Ascending aorta (tissue), 2 donors: Measurements from ENCODE around the gene FARS2. TPM values are rescaled to one million over a fixed set of nuclear protein-coding genes. Genes with fewer than 3 reads are reported as not detected.

ENCODE experiments used
- DNase-seq, 2 donors: peaks; one replicate each; pipeline ENCODE4 v3.0.0-alpha.2; 2019; ENCODE audit warnings: low spot score in 2 of 2
- H3K27ac ChIP-seq, 2 donors: fragments of 200-600 bp; sonication (generic); one replicate each; pipeline ENCODE4 v1.5.1; 2016 to 2017; ENCODE audit warnings: mild to moderate bottlenecking in 1 of 2
- H3K27me3 ChIP-seq: fragments of 200-600 bp; sonication (generic); one replicate; pipeline ENCODE4 v1.5.1; 2017
- H3K36me3 ChIP-seq, 2 donors: fragments of 200-600 bp; sonication (generic); one replicate each; pipeline ENCODE4 v1.5.1; 2016
- H3K4me1 ChIP-seq, 2 donors: fragments of 200-600 bp; sonication (generic); one replicate each; pipeline ENCODE4 v1.5.1; 2016 to 2017; ENCODE audit warnings: mild to moderate bottlenecking in 1 of 2
- H3K4me3 ChIP-seq, 2 donors: fragments of 200-600 bp; sonication (generic); one replicate each; pipeline ENCODE4 v1.5.1; 2016 to 2017; ENCODE audit warnings: mild to moderate bottlenecking in 1 of 2
- H3K9me3 ChIP-seq, 2 donors: fragments of 200-600 bp; sonication (generic); one replicate each; pipeline ENCODE4 v1.5.1; 2016
- intact Hi-C: fragments of 100-400 bp; cut with DNase I; formaldehyde crosslinking; loops from one replicate; pipeline ENCODE4 v1.15.1; 2023
- total RNA-seq: library from RNA; depleted of rRNA; stranded (reverse); fragments of >200 nt; gene quantifications from one replicate; pipeline ENCODE4 v1.1.0, GENCODE V29; 2016
- TF ChIP-seq, protein P1 (sequence below), 3 experiments: fragments of 200-600 bp in 2 of 3; fragments of 450-650 bp in 1 of 3; sonication (generic) in 2 of 3; IDR thresholded peaks; one replicate each; pipeline ENCODE4 v1.5.1; 2016 to 2019; ENCODE audit warnings: antibody characterized with exemption in 3 of 3, mild to moderate bottlenecking in 1 of 3, moderate library complexity in 1 of 3

FARS2 gene
- 17.6 TPM for total RNA-seq

DNA sequence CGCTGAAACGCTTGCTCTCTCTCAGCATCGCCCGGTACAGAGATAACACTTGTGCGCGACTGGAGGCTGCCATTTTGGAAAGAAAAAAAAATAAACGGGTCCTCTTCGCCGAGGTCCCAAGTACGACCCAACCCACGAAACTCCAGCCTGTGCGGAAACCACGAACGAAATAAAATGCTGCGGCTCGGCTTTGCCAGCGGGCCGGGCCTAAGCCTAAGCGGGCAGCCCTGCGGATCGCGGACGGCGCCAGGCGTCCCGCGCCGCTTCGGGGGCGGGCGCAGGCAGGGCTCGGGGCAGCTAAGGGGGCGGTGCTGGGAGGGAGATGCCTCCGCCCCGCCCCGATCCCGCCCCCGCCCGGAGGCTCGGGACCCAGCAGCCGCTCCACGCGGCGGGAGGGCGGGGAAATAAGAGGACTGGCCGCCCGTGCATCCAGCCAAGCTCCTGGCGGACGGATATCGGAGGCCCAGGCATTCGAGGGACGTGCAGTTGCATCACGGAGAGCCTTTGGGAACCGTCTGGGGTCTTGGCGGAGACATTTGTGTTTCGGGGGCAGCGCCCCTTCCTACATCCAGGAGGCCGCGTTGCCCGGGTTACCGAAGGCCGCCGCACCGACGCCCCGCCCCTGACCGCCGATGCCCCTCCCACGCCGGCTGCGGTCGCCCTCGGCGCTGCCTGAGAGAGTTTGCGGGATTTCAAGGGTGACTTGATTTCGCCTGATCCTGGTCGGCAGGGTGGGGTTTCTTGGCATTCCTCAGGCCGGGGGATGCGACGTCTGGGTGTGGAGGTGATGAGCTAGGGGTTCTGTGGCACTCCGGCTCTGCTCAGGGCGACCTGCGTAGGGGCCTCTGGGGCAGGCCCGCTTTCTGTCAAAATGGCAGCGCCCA, at the start of gene FARS2, which contains the start of gene LYRM4:
FARS2 (plus strand) TSS at position 853 of the 884 bp plus-strand sequence.
LYRM4 (minus strand) TSS at position 290 of the 884 bp plus-strand sequence; CDS start at position 73, 217 bp downstream.
- TF ChIP-seq, protein P1, sequence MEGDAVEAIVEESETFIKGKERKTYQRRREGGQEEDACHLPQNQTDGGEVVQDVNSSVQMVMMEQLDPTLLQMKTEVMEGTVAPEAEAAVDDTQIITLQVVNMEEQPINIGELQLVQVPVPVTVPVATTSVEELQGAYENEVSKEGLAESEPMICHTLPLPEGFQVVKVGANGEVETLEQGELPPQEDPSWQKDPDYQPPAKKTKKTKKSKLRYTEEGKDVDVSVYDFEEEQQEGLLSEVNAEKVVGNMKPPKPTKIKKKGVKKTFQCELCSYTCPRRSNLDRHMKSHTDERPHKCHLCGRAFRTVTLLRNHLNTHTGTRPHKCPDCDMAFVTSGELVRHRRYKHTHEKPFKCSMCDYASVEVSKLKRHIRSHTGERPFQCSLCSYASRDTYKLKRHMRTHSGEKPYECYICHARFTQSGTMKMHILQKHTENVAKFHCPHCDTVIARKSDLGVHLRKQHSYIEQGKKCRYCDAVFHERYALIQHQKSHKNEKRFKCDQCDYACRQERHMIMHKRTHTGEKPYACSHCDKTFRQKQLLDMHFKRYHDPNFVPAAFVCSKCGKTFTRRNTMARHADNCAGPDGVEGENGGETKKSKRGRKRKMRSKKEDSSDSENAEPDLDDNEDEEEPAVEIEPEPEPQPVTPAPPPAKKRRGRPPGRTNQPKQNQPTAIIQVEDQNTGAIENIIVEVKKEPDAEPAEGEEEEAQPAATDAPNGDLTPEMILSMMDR (IDR thresholded peaks at IDR 0.05): no peak
- Histone ChIP-seq H3K27ac (peak within 1 kb of the TSS; percentile 98), H3K4me3 (peak within 1 kb of the TSS; percentile 92 to 99), H3K27me3 (no peaks in the 10 kb centered on the region), H3K36me3 (no peaks in the 10 kb centered on the region), H3K4me1 (peaks cover 0 to 11% of the 10 kb centered on the region in 2 donors), H3K9me3 (no peaks in the 10 kb centered on the region)
- DNase-seq: peak; percentile 49 to 91
- intact Hi-C loops: loop anchor here (2.0 to 10.0 kb wide), 7 partner anchors 54 to 1906 kb away; partner anchors contain the start of gene PPP1R3G

DNA sequence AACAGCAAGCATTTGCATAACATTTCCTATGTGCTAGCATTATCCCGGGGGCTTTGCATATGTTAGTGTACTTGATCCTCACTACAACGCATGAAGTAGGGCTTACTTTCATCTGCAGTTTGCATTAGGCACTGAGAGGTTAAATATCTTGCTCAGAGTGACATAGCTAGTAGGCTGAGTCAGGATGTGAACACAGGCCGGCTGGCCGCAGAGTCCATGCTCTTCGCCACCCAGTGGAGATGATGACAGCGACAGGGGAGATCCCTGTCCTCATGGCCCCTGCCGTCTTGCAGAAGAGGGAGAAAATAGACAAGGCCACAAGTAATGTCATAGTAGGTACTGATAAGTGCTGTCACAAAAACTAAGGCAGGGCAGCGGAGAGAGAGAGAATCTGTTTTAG, 47.5 kb upstream of the FARS2 start:
- intact Hi-C loops: loop anchor here (2.0 to 10.0 kb wide), 3 partner anchors 71 to 209 kb away; partner anchors contain the start of gene RPP40
- H3K9me3 ChIP-seq: no peaks in the 10 kb centered on the region
- no peaks in the 10 kb centered on the region for H3K36me3 ChIP-seq
- peaks cover 9 to 15% of the 10 kb centered on the region in 2 donors for H3K4me1 ChIP-seq
- TF ChIP-seq, protein P1 (IDR thresholded peaks at IDR 0.05): peak in 2 of 3 experiments; percentile 30 to 31
- peak overlapping the region in 1 of 2 donors; percentile 36 for H3K4me3 ChIP-seq
- peak overlapping the region in 1 of 2 donors; percentile 56 for H3K27ac ChIP-seq
- DNase-seq: no peak
- H3K27me3 ChIP-seq: no peaks in the 10 kb centered on the region

DNA sequence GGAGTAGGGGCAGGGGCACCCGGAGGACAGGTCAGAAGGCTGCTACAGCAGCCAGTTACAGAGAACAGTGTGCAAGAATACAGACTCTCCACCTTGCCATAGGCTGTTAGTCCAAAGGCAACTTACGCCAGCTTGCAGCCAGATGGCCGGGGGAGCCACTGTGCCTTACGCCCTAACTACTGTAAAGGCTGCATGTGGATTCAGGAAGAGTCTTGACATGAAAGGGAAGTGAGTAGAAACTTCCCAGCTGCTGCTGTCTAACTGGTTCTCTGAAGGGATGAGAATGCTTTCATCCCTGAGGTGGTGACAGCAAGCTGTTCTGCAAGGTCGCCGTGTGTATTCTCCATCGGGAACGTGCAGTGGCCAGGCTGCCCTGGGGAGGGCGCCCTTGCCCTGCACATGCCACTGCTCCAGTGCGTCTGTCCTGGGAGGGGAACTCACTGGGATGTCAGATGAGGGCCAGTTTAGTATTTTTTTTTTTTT, 46.7 kb upstream of the FARS2 start:
- peak overlapping the region; percentile 3 to 56 for H3K27ac ChIP-seq
- H3K36me3 ChIP-seq: no peaks in the 10 kb centered on the region
- H3K4me1 ChIP-seq: peaks cover 6 to 17% of the 10 kb centered on the region in 2 donors
- H3K4me3 ChIP-seq: peak overlapping the region in 1 of 2 donors; percentile 36
- TF ChIP-seq, protein P1 (IDR thresholded peaks at IDR 0.05): peak; percentile 57 to 87 (median 71)
- intact Hi-C loops: loop anchor here (2.0 to 10.0 kb wide), 3 partner anchors 72 to 210 kb away; partner anchors contain the start of gene RPP40
- peak in 1 of 2 donors; percentile 71 for DNase-seq
- H3K27me3 ChIP-seq: no peaks in the 10 kb centered on the region
- H3K9me3 ChIP-seq: no peaks in the 10 kb centered on the region

- peaks cover 6 to 17% of the 10 kb centered on the region in 2 donors for H3K4me1 ChIP-seq
- TF ChIP-seq, protein P1 (IDR thresholded peaks at IDR 0.05): no peak
- H3K27ac ChIP-seq: peak overlapping the region in 1 of 2 donors; percentile 3
Measured at GRCh38 chr6:5215159-5215558, 46.2 kb upstream of the FARS2 start.

GRCh38 chr6:5215799-5216198, 45.5 kb upstream of the FARS2 start:
- Histone ChIP-seq H3K4me1 (peaks cover 6 to 17% of the 10 kb centered on the region in 2 donors), H3K4me3 (no peak overlapping the region), H3K27me3 (no peaks in the 10 kb centered on the region), H3K9me3 (no peaks in the 10 kb centered on the region), H3K27ac (no peak overlapping the region), H3K36me3 (no peaks in the 10 kb centered on the region)
- intact Hi-C loops: loop anchor here (2.0 to 10.0 kb wide), 2 partner anchors 73 to 211 kb away; partner anchors contain the start of gene RPP40
- no peak for DNase-seq
- TF ChIP-seq, protein P1 (IDR thresholded peaks at IDR 0.05): no peak

More at GRCh38 chr6:5215159-5215558, 46.2 kb upstream of the FARS2 start:
- Histone ChIP-seq H3K36me3 (no peaks in the 10 kb centered on the region), H3K27me3 (no peaks in the 10 kb centered on the region), H3K4me3 (peak overlapping the region in 1 of 2 donors; percentile 36), H3K9me3 (no peaks in the 10 kb centered on the region)
- intact Hi-C loops: loop anchor here (2.0 to 10.0 kb wide), 2 partner anchors 72 to 210 kb away; partner anchors contain the start of gene RPP40
- DNase-seq: no peak
